ENCODE data around the gene KCTD18.

Gene KCTD18

GRCh38 chr2:200453853-200454534, 55.9 kb downstream of the KCTD18 start:
- Histone ChIP-seq H3K27me3 (ENCODE audit: insufficient read depth, poor library complexity, severe bottlenecking) (no peaks in the 10 kb centered on the region), H3K4me3 (replicated peaks; ENCODE audit: insufficient read depth, low read length) (no peak overlapping the region), H3K27ac (replicated peaks) (no peak overlapping the region)
- no peak for DNase-seq (ENCODE audit: low read depth in 1 of 2, low spot score in 1 of 2)
- TF ChIP-seq GABPA (IDR thresholded peaks at IDR 0.05; ENCODE audit: low read depth) = no peak
- no peak for TF ChIP-seq CTCF (IDR thresholded peaks at IDR 0.05; ENCODE audit: insufficient read depth, low read length)
- no peak for TF ChIP-seq REST (IDR thresholded peaks at IDR 0.05; ENCODE audit: insufficient replicate concordance, low read depth)
- TF ChIP-seq POLR2AphosphoS5 (IDR thresholded peaks at IDR 0.05; ENCODE audit: low read depth) = no peak
- no peak for TF ChIP-seq SPI1 (IDR thresholded peaks at IDR 0.05; ENCODE audit: borderline replicate concordance, low read depth)

GRCh38 chr2:200453142-200453852, 56.6 kb downstream of the KCTD18 start:
- no peak for DNase-seq (ENCODE audit: low read depth in 1 of 2, low spot score in 1 of 2)
- H3K27me3 ChIP-seq (ENCODE audit: insufficient read depth, poor library complexity, severe bottlenecking) = no peaks in the 10 kb centered on the region
- no peak overlapping the region for H3K27ac ChIP-seq (replicated peaks)
- H3K4me3 ChIP-seq (replicated peaks; ENCODE audit: insufficient read depth, low read length) = no peak overlapping the region
- TF ChIP-seq GABPA (IDR thresholded peaks at IDR 0.05; ENCODE audit: low read depth) (no peak), CTCF (IDR thresholded peaks at IDR 0.05; ENCODE audit: insufficient read depth, low read length) (no peak), POLR2AphosphoS5 (IDR thresholded peaks at IDR 0.05; ENCODE audit: low read depth) (no peak), REST (IDR thresholded peaks at IDR 0.05; ENCODE audit: insufficient replicate concordance, low read depth) (no peak), SPI1 (IDR thresholded peaks at IDR 0.05; ENCODE audit: borderline replicate concordance, low read depth) (no peak)

- no peak for TF ChIP-seq POLR2AphosphoS5 (IDR thresholded peaks at IDR 0.05; ENCODE audit: low read depth)
- no peak for TF ChIP-seq CTCF (IDR thresholded peaks at IDR 0.05; ENCODE audit: insufficient read depth, low read length)
- TF ChIP-seq REST (IDR thresholded peaks at IDR 0.05; ENCODE audit: insufficient replicate concordance, low read depth) = no peak
- no peak for TF ChIP-seq SPI1 (IDR thresholded peaks at IDR 0.05; ENCODE audit: borderline replicate concordance, low read depth)
- TF ChIP-seq GABPA (IDR thresholded peaks at IDR 0.05; ENCODE audit: low read depth) = no peak
- H3K4me3 ChIP-seq (replicated peaks; ENCODE audit: insufficient read depth, low read length) = no peak overlapping the region
- H3K27me3 ChIP-seq (ENCODE audit: insufficient read depth, poor library complexity, severe bottlenecking) = no peaks in the 10 kb centered on the region
- no peak overlapping the region for H3K27ac ChIP-seq (replicated peaks)
- no peak for DNase-seq (ENCODE audit: low read depth in 1 of 2, low spot score in 1 of 2)
These were observed 57.5 kb downstream of the KCTD18 start for GRCh38 chr2:200452377-200452776.

Data from HL-60 (cell line).